ENCODE measurements around the gene AIMP2. TPM values are rescaled to one million over a fixed set of nuclear protein-coding genes. Genes with fewer than 3 reads are reported as not detected.
"Not testable (repeated sequence)": the region's sequence is repeated elsewhere in the genome, so short reads cannot be mapped to it uniquely, and the experiment has no call there.

AIMP2 gene
- total and polyA plus RNA-seq, 2 donors (not counting 3 experiments of a cell fraction or from before 2014, with no cell fraction given) = 45.6 to 67.7 TPM

DNA sequence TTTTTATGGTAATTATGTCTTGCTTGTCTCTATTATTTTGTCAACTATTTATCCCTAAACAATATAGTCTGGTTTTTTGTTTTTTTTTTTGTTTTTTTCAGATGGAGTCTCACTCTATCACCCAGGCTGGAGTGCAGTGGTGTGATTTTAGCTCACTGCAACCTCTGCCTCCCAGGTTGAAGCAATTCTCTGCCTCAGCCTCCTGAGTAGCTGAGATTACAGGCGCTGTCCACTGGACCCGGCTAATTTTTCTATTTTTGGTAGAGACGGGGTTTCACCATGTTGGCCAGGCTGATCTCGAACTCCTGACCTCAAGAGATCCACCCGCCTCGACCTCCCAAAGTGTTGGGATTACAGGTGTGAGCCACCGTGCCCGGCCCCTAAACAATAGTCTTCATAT lies 1.3 kb downstream of the AIMP2 start:
- Histone ChIP-seq H3K4me3 (replicated peaks in 1 of 3; ENCODE audit: insufficient read depth in 1 of 3, low read depth in 1 of 3, low read length in 3 of 3) (peak overlapping the region in 1 of 3 experiments; percentile 45), H3K79me2 (ENCODE audit: control insufficient read depth, insufficient read depth, low read length) (peaks cover 38% of the 10 kb centered on the region)
- H3K4me2 ChIP-seq (ENCODE audit: insufficient read depth, low read length); dilution Hi-C loops (cut with MboI; ENCODE audit: extremely low pct_ligation_motif_present, low sequenced_read_pairs); H3K9ac ChIP-seq (replicated peaks; ENCODE audit: extremely low read depth, insufficient read depth, low read length); DNase-seq (ENCODE audit: low read depth, low spot score); intact Hi-C loops (cut with micrococcal nuclease); H3K9me1 ChIP-seq (replicated peaks; ENCODE audit: control insufficient read depth, extremely low read depth, insufficient read depth, low read length); BruUV-seq (replicated peaks); H3K9me3 ChIP-seq (replicated peaks; ENCODE audit: control insufficient read depth, insufficient read depth, low read length); POLR2A ChIA-PET; H3K27me3 ChIP-seq (ENCODE audit: control insufficient read depth in 2 of 2, insufficient read depth in 2 of 2, low read length in 2 of 2); H3K4me1 ChIP-seq (ENCODE audit: control insufficient read depth, extremely low read depth, insufficient read depth, low read length); H4K20me1 ChIP-seq (replicated peaks; ENCODE audit: control insufficient read depth, extremely low read depth, insufficient read depth, low read length); H2AFZ ChIP-seq (ENCODE audit: low read depth, low read length); H3K27ac ChIP-seq (ENCODE audit: insufficient read depth, low read depth, low read length); H3K36me3 ChIP-seq (ENCODE audit: control insufficient read depth in 2 of 2, extremely low read depth in 1 of 2, insufficient read depth in 2 of 2, low read length in 2 of 2); FAIRE-seq: not testable (repeated sequence)
- CTCF ChIA-PET = interaction anchor here (1.9 to 4.0 kb wide), 2 partner anchors 13 to 154 kb away, joined by 5 to 29 read pairs; no protein-coding TSS in a partner anchor

DNA sequence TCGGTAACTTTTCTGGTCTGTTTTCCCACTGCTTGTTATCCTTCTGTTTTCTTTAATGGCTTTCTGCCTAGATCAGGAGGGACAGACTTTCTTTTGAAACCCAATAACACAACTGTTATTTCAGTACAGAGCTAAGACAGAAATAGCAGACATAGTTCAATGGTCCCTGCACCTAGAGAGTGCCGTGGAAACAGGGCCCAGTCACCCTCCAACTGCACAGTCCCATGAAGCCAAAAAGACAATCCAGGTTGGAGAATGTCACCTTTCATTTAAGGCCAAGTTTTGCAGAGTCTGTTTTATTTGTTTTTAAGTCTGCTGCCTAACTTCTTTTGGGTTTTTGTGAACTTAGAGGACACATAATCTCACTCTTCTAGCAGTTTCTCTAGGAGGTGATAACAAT lies 2.5 kb downstream of the AIMP2 start:
- H3K9ac ChIP-seq (replicated peaks; ENCODE audit: extremely low read depth, insufficient read depth, low read length) = no peak overlapping the region
- dilution Hi-C loops (cut with MboI; ENCODE audit: extremely low pct_ligation_motif_present, low sequenced_read_pairs) (no loop called here), intact Hi-C loops (cut with micrococcal nuclease) (no loop called here)
- no peak overlapping the region for H3K27ac ChIP-seq (ENCODE audit: insufficient read depth, low read depth, low read length)
- ChIA-PET CTCF (no interaction called here), POLR2A (interaction anchor here (0.5 kb wide), 1 partner anchor 13 kb away, joined by 3 read pairs; no protein-coding TSS in a partner anchor)
- TF ChIP-seq MYC (IDR thresholded peaks at IDR 0.05; ENCODE audit: low read depth, low read length) (no peak), JUN (IDR thresholded peaks at IDR 0.05; ENCODE audit: borderline replicate concordance, insufficient read depth, insufficient read length, low read depth) (no peak), CTCF (IDR thresholded peaks at IDR 0.05; ENCODE audit: extremely low read depth in 1 of 2, insufficient read depth in 1 of 2, low read depth in 1 of 2, low read length in 2 of 2) (no peak)
- no peak overlapping the region for H3K4me3 ChIP-seq (replicated peaks in 1 of 3; ENCODE audit: insufficient read depth in 1 of 3, low read depth in 1 of 3, low read length in 3 of 3)
- H2AFZ ChIP-seq (ENCODE audit: low read depth, low read length) = no peak overlapping the region
- H3K36me3 ChIP-seq (ENCODE audit: control insufficient read depth in 2 of 2, extremely low read depth in 1 of 2, insufficient read depth in 2 of 2, low read length in 2 of 2) = peaks cover 4 to 10% of the 10 kb centered on the region in 2 experiments
- no peaks in the 10 kb centered on the region for H3K27me3 ChIP-seq (ENCODE audit: control insufficient read depth in 2 of 2, insufficient read depth in 2 of 2, low read length in 2 of 2)
- H4K20me1 ChIP-seq (replicated peaks; ENCODE audit: control insufficient read depth, extremely low read depth, insufficient read depth, low read length) = no peaks in the 10 kb centered on the region
- H3K79me2 ChIP-seq (ENCODE audit: control insufficient read depth, insufficient read depth, low read length) = peaks cover 38% of the 10 kb centered on the region
- H3K9me3 ChIP-seq (replicated peaks; ENCODE audit: control insufficient read depth, insufficient read depth, low read length) = no peaks in the 10 kb centered on the region
- H3K9me1 ChIP-seq (replicated peaks; ENCODE audit: control insufficient read depth, extremely low read depth, insufficient read depth, low read length) = no peaks in the 10 kb centered on the region
- H3K4me2 ChIP-seq (ENCODE audit: insufficient read depth, low read length) = no peak overlapping the region
- peaks cover 5% of the 10 kb centered on the region for H3K4me1 ChIP-seq (ENCODE audit: control insufficient read depth, extremely low read depth, insufficient read depth, low read length)
- BruUV-seq (replicated peaks) = no TSS peak
- FAIRE-seq = no peak
- no peak for DNase-seq (ENCODE audit: low read depth, low spot score)

Measured in endothelial cell of umbilical vein (primary cell).